B cell (primary cell): Measurements from ENCODE around the gene LYPLAL1. TPM values are rescaled to one million over a fixed set of nuclear protein-coding genes. Genes with fewer than 3 reads are reported as not detected.

Experiments used
- ATAC-seq: fragments of 200-7000 bp; cut with Tn5 transposase; one replicate; pipeline ENCODE4 v1.10.0; 2021; ENCODE audit warnings: low read depth, mild to moderate bottlenecking, moderate number of reproducible peaks, moderate library complexity
- CTCF ChIA-PET: fragments of 350-600 bp; sonication (Branson Sonifier 250); formaldehyde crosslinking; loops from one replicate; lab custom pipeline; 2021; ENCODE audit warnings: antibody characterized with exemption, inconsistent platforms; lab: Charles Lee
- POLR2A ChIA-PET: fragments of 350-600 bp; sonication (Branson Sonifier 250); formaldehyde crosslinking; loops from one replicate; lab custom pipeline; 2021; ENCODE audit warnings: antibody characterized with exemption; lab: Charles Lee
- DNase-seq: peaks from one replicate; pipeline ENCODE4 v3.0.0; 2013
- H2AFZ ChIP-seq: 2 replicates; pipeline ENCODE4 v1.6.1; 2012; ENCODE audit warnings: mild to moderate bottlenecking, low read depth, low read length; ENCODE audit not compliant: insufficient read depth, poor library complexity, severe bottlenecking
- H3K27ac ChIP-seq, 2 donors: 1 replicate in 1 of 2; 2 replicates in 1 of 2; pipeline ENCODE4 v1.5.1; 2012 to 2013; ENCODE audit warnings: low read length in 2 of 2, mild to moderate bottlenecking in 2 of 2, moderate library complexity in 1 of 2
- H3K27me3 ChIP-seq, 4 experiments: fragments of 200-600 bp in 1 of 4; sonication (generic) in 1 of 4; replicated peaks in 1 of 4; 1 replicate in 2 of 4; 2 replicates in 2 of 4; pipeline versions ENCODE4 v1.6.1 to v1.7.0; 2013 to 2016; ENCODE audit warnings: low read length in 3 of 4, mild to moderate bottlenecking in 2 of 4, mixed read lengths in 1 of 4, moderate library complexity in 1 of 4; ENCODE audit not compliant: insufficient read depth in 4 of 4, control insufficient read depth in 3 of 4; ENCODE audit errors: control extremely low read depth in 1 of 4
- H3K36me3 ChIP-seq, 2 experiments: replicated peaks in 1 of 2; 1 replicate in 1 of 2; 2 replicates in 1 of 2; pipeline versions ENCODE4 v1.6.1 to v1.7.1; 2013; ENCODE audit warnings: low read length in 1 of 2; ENCODE audit not compliant: insufficient read depth in 2 of 2, control insufficient read depth in 1 of 2; ENCODE audit errors: control extremely low read depth in 1 of 2, extremely low read depth in 1 of 2
- H3K4me1 ChIP-seq, 2 donors: fragments of 200-600 bp in 1 of 2; sonication (generic) in 1 of 2; 1 replicate in 1 of 2; 2 replicates in 1 of 2; pipeline versions ENCODE4 v1.5.1 to v1.6.1; 2013 to 2017; ENCODE audit warnings: low read length in 2 of 2; ENCODE audit not compliant: control insufficient read depth in 2 of 2, insufficient read depth in 2 of 2
- H3K4me2 ChIP-seq: replicated peaks from 2 replicates; pipeline ENCODE3; 2012; ENCODE audit warnings: mild to moderate bottlenecking, low read depth, low read length; ENCODE audit not compliant: poor library complexity, severe bottlenecking
- H3K4me3 ChIP-seq, 5 experiments: fragments of 200-600 bp in 1 of 5; sonication (generic) in 1 of 5; 1 replicate in 3 of 5; 2 replicates in 2 of 5; pipeline versions ENCODE4 v1.5.1 to v1.7.0; 2011 to 2016; ENCODE audit warnings: low read length in 4 of 5, mild to moderate bottlenecking in 4 of 5, low read depth in 2 of 5, control low read depth in 1 of 5, moderate library complexity in 1 of 5; ENCODE audit not compliant: insufficient read depth in 1 of 5; ENCODE audit errors: control extremely low read depth in 1 of 5, extremely low read depth in 1 of 5
- H3K79me2 ChIP-seq: fragments of 200-600 bp; sonication (generic); one replicate; pipeline ENCODE4 v1.6.0; 2016; ENCODE audit warnings: low read length; ENCODE audit not compliant: control insufficient read depth, insufficient read depth
- H3K9ac ChIP-seq: fragments of 200-600 bp; sonication (generic); 2 replicates; pipeline ENCODE4 v1.6.1; 2017; ENCODE audit warnings: mild to moderate bottlenecking, low read length, moderate library complexity
- H3K9me3 ChIP-seq, 3 donors: one replicate each; pipeline versions ENCODE4 v1.6.1 to v1.7.1; 2013; ENCODE audit warnings: low read length in 2 of 3; ENCODE audit not compliant: control insufficient read depth in 2 of 3, insufficient read depth in 1 of 3; ENCODE audit errors: control extremely low read depth in 1 of 3
- H4K20me1 ChIP-seq: 2 replicates; pipeline ENCODE4 v1.6.0; 2012; ENCODE audit warnings: mild to moderate bottlenecking, low read length; ENCODE audit not compliant: insufficient read depth, control insufficient read depth, poor library complexity, severe bottlenecking
- H3K27ac Mint-ChIP-seq: one replicate; pipeline ENCODE4 v1.8.0; 2021; ENCODE audit warnings: mixed read lengths
- H3K27me3 Mint-ChIP-seq: one replicate; pipeline ENCODE4 v1.8.0; 2021; ENCODE audit warnings: mixed read lengths
- H3K4me1 Mint-ChIP-seq: one replicate; pipeline ENCODE4 v1.8.0; 2021; ENCODE audit warnings: mixed read lengths
- H3K4me3 Mint-ChIP-seq: one replicate; pipeline ENCODE4 v1.8.0; 2021; ENCODE audit warnings: mixed read lengths
- H3K9me3 Mint-ChIP-seq: one replicate; pipeline ENCODE4 v1.8.0; 2022; ENCODE audit warnings: mixed read lengths; ENCODE audit not compliant: insufficient read depth
- CTCF ChIP-seq: fragments of 200-600 bp; IDR thresholded peaks from one replicate; pipeline ENCODE4 v1.8.0; 2022; ENCODE audit warnings: antibody characterized with exemption, mild to moderate bottlenecking
- EZH2 ChIP-seq: IDR thresholded peaks from 2 replicates; pipeline ENCODE4 v1.6.1; 2012; ENCODE audit warnings: borderline replicate concordance, low read depth, mild to moderate bottlenecking, moderate library complexity, low read length; ENCODE audit not compliant: insufficient read depth, poor library complexity, severe bottlenecking
- WGBS: methylation state at CpG from one replicate; pipeline ENCODE4 v1.1.5; 2013; ENCODE audit warnings: missing lambda C conversion rate; ENCODE audit not compliant: insufficient coverage; 5-methylcytosine and 5-hydroxymethylcytosine counted together
- intact Hi-C: fragments of 100-400 bp; cut with micrococcal nuclease; formaldehyde crosslinking; loops from one replicate; pipeline ENCODE4 v1.10.0; 2022
- polyA plus RNA-seq: library from polyadenylated mRNA; depleted of rRNA; stranded (reverse); fragments of >200 nt; gene quantifications from 2 replicates; pipeline ENCODE4 v1.2.3, GENCODE V29; 2012
- total RNA-seq, 2 donors: library from RNA; stranded (reverse); fragments of 120-200 nt in 1 of 2; gene quantifications; 1 replicate in 1 of 2; 2 replicates in 1 of 2; pipeline versions ENCODE4 v1.2.3 to v1.2.4, GENCODE V29; 2013 to 2022

LYPLAL1 gene
- total and polyA plus RNA-seq, 2 donors (not counting 1 experiment from before 2014, with no cell fraction given) = 27.0 to 65.4 TPM

DNA sequence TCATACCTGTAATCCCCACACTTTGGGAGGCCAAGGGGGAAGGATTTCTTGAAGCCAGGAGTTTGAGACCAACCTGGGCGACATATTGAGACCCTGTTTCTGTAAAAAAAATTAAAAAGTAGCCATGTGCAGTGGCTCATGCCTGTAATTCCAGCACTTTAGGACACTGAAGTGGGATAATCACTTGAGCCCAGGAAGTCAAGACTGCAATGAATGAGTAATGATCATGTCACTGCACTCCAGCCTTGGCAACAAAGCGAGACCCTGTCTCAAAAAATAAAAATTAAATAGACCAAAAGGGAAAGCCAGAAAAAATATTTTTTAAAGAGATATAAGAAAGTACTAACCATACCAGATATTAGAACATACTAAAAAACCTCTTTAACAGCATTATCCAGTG lies 44.7 kb upstream of the LYPLAL1 start:
- Histone ChIP-seq H3K27me3 (no peaks in the 10 kb centered on the region), H3K36me3 (no peaks in the 10 kb centered on the region), H3K4me3 (no peak overlapping the region), H3K9me3 (no peaks in the 10 kb centered on the region), H3K9ac (no peak overlapping the region), H3K4me2 (no peak overlapping the region), H4K20me1 (no peaks in the 10 kb centered on the region), H3K4me1 (no peaks in the 10 kb centered on the region), H3K27ac (no peak overlapping the region), H3K79me2 (no peaks in the 10 kb centered on the region), H2AFZ (no peak overlapping the region)
- POLR2A ChIA-PET = no interaction called here
- peaks cover 2% of the 10 kb centered on the region for H3K9me3 Mint-ChIP-seq
- CTCF ChIA-PET = no interaction called here
- no peak overlapping the region for H3K27ac Mint-ChIP-seq
- 91% methylated on average over 1 of the region's 2 CpGs for WGBS
- no peak for ATAC-seq
- TF ChIP-seq CTCF (no peak), EZH2 (no peak)
- H3K4me1 Mint-ChIP-seq = no peaks in the 10 kb centered on the region
- H3K4me3 Mint-ChIP-seq = no peak overlapping the region
- H3K27me3 Mint-ChIP-seq = peaks cover 12% of the 10 kb centered on the region
- DNase-seq = no peak
- intact Hi-C loops = no loop called here

GRCh38 chr1:219130366-219130935 lies 43.2 kb upstream of the LYPLAL1 start:
- no peak for TF ChIP-seq CTCF
- no peak for TF ChIP-seq EZH2
- Mint-ChIP-seq H3K4me3 (no peak overlapping the region), H3K4me1 (no peaks in the 10 kb centered on the region), H3K27ac (no peak overlapping the region), H3K9me3 (peaks cover 8% of the 10 kb centered on the region), H3K27me3 (peaks cover 13% of the 10 kb centered on the region)
- ChIA-PET CTCF (no interaction called here), POLR2A (no interaction called here)
- no peak for ATAC-seq
- H3K9ac ChIP-seq = no peak overlapping the region
- H3K36me3 ChIP-seq = no peaks in the 10 kb centered on the region
- no peaks in the 10 kb centered on the region for H3K4me1 ChIP-seq
- no peak overlapping the region for H3K4me3 ChIP-seq
- DNase-seq = no peak
- H3K27ac ChIP-seq = no peak overlapping the region
- WGBS = no CpG with 5 or more reads among the region's 1 CpG
- intact Hi-C loops = no loop called here
- no peaks in the 10 kb centered on the region for H4K20me1 ChIP-seq
- no peak overlapping the region for H2AFZ ChIP-seq
- no peak overlapping the region for H3K4me2 ChIP-seq
- peaks cover 0 to 5% (median 3%) of the 10 kb centered on the region in 3 donors for H3K9me3 ChIP-seq
- H3K27me3 ChIP-seq = no peaks in the 10 kb centered on the region
- H3K79me2 ChIP-seq = no peaks in the 10 kb centered on the region
